Body of pancreas (tissue), 4 donors: Measurements from ENCODE around the gene SPATA4.
A peak's percentile ranks its signal among the peaks of the same experiment; 100 is the strongest.

Experiments
- POLR2A ChIP-seq, 3 donors: fragments of 450-650 bp; IDR thresholded peaks; one replicate each; pipeline ENCODE4 v1.6.1; 2016; ENCODE audit warnings: antibody characterized with exemption in 3 of 3, mild to moderate bottlenecking in 2 of 3
- TF ChIP-seq, protein P1 (sequence below), 7 experiments: fragments of 450-650 bp in 4 of 7; fragments of 200-600 bp in 3 of 7; sonication (generic) in 3 of 7; IDR thresholded peaks; one replicate each; pipeline ENCODE4 v1.5.1; 2016 to 2019; ENCODE audit warnings: antibody characterized with exemption in 7 of 7

DNA sequence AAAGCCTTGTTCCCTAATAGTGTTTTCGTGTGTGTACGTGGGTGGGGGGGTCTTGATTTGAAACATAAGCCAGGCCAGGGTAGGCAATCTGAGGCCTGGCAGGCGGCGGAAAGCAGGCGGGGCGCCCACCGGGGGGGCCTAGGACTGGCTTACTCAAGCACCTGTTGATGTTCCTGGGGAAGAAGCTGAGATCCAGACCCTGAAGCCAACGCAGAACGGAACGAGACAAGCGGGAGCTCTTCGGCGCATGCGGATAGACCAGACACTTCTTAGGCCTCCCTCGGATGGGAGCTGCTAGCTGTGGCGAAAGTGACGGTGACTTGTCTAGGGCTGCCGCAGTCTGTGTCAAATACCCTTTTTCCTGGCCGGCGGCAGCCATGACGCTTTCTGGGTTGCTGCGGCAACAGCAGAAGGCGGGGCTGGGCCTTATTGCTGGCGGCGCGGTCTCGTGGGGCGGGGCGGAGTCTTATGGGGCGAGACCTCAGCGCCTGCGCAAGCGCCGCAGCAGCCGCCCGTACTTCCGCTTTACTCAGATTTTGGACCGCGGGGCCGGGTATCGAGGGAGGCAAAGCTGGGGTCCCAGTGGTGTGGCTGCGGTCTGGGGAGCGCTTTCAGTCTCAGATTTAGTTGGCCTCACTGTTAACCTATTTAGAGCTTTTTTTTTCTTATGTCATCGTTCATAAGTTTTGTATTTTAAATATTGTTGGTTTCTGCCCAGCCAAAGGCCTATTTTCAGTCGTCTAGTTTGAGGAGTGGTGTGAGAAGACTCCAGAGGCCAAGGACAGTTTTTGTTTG, at the start of gene SPATA4:
- TF ChIP-seq, protein P1, sequence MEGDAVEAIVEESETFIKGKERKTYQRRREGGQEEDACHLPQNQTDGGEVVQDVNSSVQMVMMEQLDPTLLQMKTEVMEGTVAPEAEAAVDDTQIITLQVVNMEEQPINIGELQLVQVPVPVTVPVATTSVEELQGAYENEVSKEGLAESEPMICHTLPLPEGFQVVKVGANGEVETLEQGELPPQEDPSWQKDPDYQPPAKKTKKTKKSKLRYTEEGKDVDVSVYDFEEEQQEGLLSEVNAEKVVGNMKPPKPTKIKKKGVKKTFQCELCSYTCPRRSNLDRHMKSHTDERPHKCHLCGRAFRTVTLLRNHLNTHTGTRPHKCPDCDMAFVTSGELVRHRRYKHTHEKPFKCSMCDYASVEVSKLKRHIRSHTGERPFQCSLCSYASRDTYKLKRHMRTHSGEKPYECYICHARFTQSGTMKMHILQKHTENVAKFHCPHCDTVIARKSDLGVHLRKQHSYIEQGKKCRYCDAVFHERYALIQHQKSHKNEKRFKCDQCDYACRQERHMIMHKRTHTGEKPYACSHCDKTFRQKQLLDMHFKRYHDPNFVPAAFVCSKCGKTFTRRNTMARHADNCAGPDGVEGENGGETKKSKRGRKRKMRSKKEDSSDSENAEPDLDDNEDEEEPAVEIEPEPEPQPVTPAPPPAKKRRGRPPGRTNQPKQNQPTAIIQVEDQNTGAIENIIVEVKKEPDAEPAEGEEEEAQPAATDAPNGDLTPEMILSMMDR (IDR thresholded peaks at IDR 0.05): no peak
- TF ChIP-seq POLR2A (IDR thresholded peaks at IDR 0.05): peak in 2 of 3 donors; percentile 52 to 67
